VCaP (cell line): ENCODE data around the gene RETSAT.

ENCODE experiments used
- H3K27ac ChIP-seq: fragments of 450-650 bp; 2 replicates; pipeline ENCODE4 v1.5.1; 2017
- CTCF ChIP-seq: fragments of 450-650 bp; conservative IDR thresholded peaks from 2 replicates; pipeline ENCODE4 v1.5.1; 2017; ENCODE audit warnings: mild to moderate bottlenecking, moderate library complexity

RETSAT gene

DNA sequence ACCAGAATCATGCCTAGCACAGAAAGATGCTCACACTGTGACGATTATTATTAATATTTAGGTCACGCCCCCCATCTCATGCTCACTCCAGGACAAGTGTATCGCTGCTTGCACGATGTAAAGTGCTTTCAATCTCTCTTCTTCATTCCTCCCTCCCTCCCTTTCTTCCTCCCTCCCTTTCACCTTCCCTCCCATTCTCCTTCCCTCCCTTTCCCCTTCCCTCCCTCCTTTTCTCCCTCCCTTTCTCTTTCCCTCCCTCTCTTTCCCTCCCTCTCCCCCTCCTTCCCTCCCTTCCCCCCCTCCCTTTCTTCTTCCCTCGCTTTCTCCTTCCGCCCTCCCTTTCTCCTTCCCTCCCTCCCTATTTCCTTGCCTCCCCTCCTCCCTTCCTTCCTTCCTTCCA, 46.1 kb downstream of the RETSAT start:
- TF ChIP-seq CTCF, result no peak
- H3K27ac ChIP-seq, result no peak overlapping the region

DNA sequence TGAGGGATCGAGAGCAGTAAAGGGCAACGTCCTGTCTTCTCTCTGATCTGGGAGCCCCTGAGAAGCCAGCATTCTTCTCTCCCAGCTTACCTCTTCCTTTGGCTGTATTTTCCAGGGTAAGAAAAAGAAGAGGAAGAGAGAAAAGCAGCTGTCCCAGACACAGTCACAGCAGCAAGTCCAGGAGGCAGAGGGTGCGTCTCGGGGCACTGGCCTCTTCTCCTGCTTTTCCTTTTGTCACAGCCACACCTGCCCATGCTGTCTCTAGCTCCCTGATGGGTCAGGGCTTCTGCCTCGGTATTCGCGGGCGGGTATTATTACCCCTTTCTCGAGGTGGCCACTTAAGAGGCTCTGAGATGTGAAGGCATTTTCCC, 46.8 kb downstream of the RETSAT start:
- H3K27ac ChIP-seq, result no peak overlapping the region
- no peak for TF ChIP-seq CTCF

DNA sequence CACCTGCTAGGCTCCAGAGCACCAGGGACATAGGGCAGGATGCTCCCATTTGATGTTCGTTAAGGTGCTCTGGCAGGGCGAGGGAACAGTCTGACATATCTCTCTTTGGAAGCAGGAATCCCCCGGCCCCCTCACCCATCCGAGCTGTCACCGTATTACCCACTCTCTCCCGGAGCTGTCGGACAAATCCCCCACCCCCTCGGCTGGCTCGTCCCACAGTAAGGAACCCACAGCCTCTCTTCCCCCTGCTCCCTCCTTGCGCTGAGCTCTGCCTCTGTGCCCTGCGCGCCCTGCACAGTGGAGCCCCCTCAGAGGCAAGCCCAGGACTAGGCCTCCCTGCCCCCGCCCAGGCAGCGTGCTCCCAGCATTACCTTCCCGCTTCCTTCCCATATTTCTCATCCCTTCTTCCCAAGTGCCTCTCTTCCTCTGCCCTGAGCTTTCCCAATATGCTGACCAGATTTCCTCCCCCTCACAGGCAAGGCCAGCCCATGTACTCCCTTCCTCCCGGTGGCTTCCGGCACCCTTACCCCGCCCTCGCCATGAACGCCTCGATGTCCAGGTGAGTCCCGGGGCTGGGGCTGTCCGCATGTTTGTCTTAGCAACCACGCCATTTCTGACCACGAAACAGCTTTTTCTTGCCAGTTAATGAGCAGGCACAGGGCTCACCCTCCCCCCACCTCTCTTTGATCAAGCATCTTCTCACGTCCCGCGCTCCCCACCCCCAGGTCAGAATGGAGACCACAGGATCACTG, 50.4 kb downstream of the RETSAT start:
- no peak for TF ChIP-seq CTCF
- H3K27ac ChIP-seq, result no peak overlapping the region

DNA sequence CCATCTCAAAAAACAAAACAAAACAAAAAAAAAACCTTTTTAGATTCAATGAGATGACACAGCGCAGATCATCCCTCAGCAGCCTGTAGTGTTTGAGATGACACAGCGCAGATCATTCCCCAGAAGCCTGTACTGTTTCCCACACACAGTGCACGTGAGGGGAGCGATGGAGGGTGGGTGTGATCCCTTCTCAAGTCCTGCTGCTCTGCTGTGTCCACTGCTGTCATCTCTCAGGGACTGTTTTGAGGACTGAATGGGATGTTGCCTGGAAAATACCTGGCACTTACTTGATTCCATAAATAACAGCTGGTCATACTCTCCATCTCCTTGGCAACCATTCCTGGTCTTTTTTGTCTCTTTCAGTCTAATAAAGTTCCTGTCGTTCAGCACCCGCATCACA, 52.2 kb downstream of the RETSAT start:
- no peak overlapping the region for H3K27ac ChIP-seq

More for the DNA sequence above, 52.2 kb downstream of the RETSAT start:
- TF ChIP-seq CTCF, result no peak
